Measurements from ENCODE around the gene ZNF35.

GRCh38 chr3:44678480-44679116 lies 30.1 kb downstream of the ZNF35 start:
- TF ChIP-seq CTCF (conservative IDR thresholded peaks at IDR 0.05; ENCODE audit: low read length), result no peak
- no peak for TF ChIP-seq EZH2phosphoT487 (IDR thresholded peaks at IDR 0.05; ENCODE audit: borderline replicate concordance)

All from Loucy (cell line).